HUES6 (cell line): ENCODE measurements around the gene PABPN1L.

Source experiments
- H3K27ac ChIP-seq: 2 replicates; pipeline ENCODE4 v1.7.0; 2013; ENCODE audit warnings: low read depth, mild to moderate bottlenecking, low read length, inconsistent platforms
- H3K27me3 ChIP-seq: 2 replicates; pipeline ENCODE4 v1.6.1; 2013; ENCODE audit warnings: low read length; ENCODE audit not compliant: control insufficient read depth, insufficient read depth
- H3K36me3 ChIP-seq: 2 replicates; pipeline ENCODE4 v1.6.1; 2013; ENCODE audit warnings: low read length; ENCODE audit not compliant: control insufficient read depth, insufficient read depth
- H3K4me1 ChIP-seq: 2 replicates; pipeline ENCODE4 v1.6.1; 2013; ENCODE audit warnings: low read length; ENCODE audit not compliant: control insufficient read depth, insufficient read depth
- H3K4me3 ChIP-seq: 2 replicates; pipeline ENCODE4 v1.5.1; 2013; ENCODE audit warnings: low read depth, low read length
- H3K9ac ChIP-seq: one replicate; pipeline ENCODE4 v1.6.1; 2013; ENCODE audit warnings: mild to moderate bottlenecking, low read length
- H3K9me3 ChIP-seq: 2 replicates; pipeline ENCODE4 v1.6.1; 2013; ENCODE audit warnings: low read depth, low read length; ENCODE audit not compliant: control insufficient read depth, insufficient read depth

Gene PABPN1L

DNA sequence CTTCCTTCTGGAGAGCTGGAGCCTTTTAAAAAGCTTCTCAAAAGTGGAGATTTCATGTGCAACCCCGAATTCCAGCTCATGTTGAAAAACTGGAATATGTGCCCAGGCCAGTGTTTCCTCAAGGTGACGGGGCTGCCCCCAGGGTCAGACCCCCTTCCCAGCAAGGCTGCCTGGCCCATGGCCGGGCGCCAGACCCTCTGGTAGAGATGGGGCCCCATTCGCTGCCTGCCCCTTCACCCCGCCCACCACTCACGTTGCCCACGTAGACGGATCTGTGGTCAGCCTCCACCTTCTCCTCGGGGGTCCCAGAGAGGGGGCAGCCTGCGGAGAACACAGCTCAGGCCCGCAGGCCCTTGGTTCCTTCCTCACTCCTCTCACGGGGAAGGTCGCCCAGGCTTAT lies 1.1 kb downstream of the PABPN1L start:
- Histone ChIP-seq H3K27me3 (peaks cover 5% of the 10 kb centered on the region; the same call in 1 of the 2 replicates), H3K36me3 (peaks cover 28% of the 10 kb centered on the region)

GRCh38 chr16:88864521-88864920 lies 1.9 kb downstream of the PABPN1L start:
- H3K4me1 ChIP-seq, result no peaks in the 10 kb centered on the region
- no peak overlapping the region for H3K27ac ChIP-seq
- no peak overlapping the region for H3K4me3 ChIP-seq
- no peaks in the 10 kb centered on the region for H3K9me3 ChIP-seq
- H3K36me3 ChIP-seq, result peaks cover 35% of the 10 kb centered on the region
- H3K27me3 ChIP-seq, result peaks cover 5% of the 10 kb centered on the region; the same call in 1 of the 2 replicates
- H3K9ac ChIP-seq, result no peak overlapping the region

More for the DNA sequence above, 1.1 kb downstream of the PABPN1L start:
- no peak overlapping the region for H3K9ac ChIP-seq
- no peak overlapping the region for H3K4me3 ChIP-seq
- no peak overlapping the region for H3K27ac ChIP-seq
- no peaks in the 10 kb centered on the region for H3K9me3 ChIP-seq
- H3K4me1 ChIP-seq, result no peaks in the 10 kb centered on the region

GRCh38 chr16:88864099-88864498 lies 2.4 kb downstream of the PABPN1L start:
- Histone ChIP-seq H3K27ac (no peak overlapping the region), H3K9ac (no peak overlapping the region), H3K27me3 (peaks cover 5% of the 10 kb centered on the region; the same call in 1 of the 2 replicates), H3K4me1 (no peaks in the 10 kb centered on the region), H3K36me3 (peaks cover 40% of the 10 kb centered on the region), H3K4me3 (no peak overlapping the region), H3K9me3 (no peaks in the 10 kb centered on the region)

GRCh38 chr16:88863426-88863825 lies 3.0 kb downstream of the PABPN1L start:
- H3K9me3 ChIP-seq, result no peaks in the 10 kb centered on the region
- H3K27me3 ChIP-seq, result no peaks in the 10 kb centered on the region
- H3K27ac ChIP-seq, result no peak overlapping the region
- H3K4me3 ChIP-seq, result no peak overlapping the region
- H3K4me1 ChIP-seq, result no peaks in the 10 kb centered on the region
- peaks cover 46% of the 10 kb centered on the region for H3K36me3 ChIP-seq
- no peak overlapping the region for H3K9ac ChIP-seq

- no peak overlapping the region for H3K27ac ChIP-seq
- no peak overlapping the region for H3K9ac ChIP-seq
- H3K36me3 ChIP-seq, result peaks cover 48% of the 10 kb centered on the region
- no peaks in the 10 kb centered on the region for H3K9me3 ChIP-seq
- no peak overlapping the region for H3K4me3 ChIP-seq
- peaks cover 2% of the 10 kb centered on the region for H3K4me1 ChIP-seq
- H3K27me3 ChIP-seq, result no peaks in the 10 kb centered on the region
Measured at GRCh38 chr16:88862968-88863367, 3.5 kb downstream of the PABPN1L start.

- Histone ChIP-seq H3K27ac (no peak overlapping the region), H3K4me1 (peaks cover 4% of the 10 kb centered on the region), H3K9ac (no peak overlapping the region), H3K36me3 (peaks cover 48% of the 10 kb centered on the region), H3K27me3 (no peaks in the 10 kb centered on the region), H3K9me3 (no peaks in the 10 kb centered on the region), H3K4me3 (no peak overlapping the region)
Measured at GRCh38 chr16:88861359-88861758, 5.1 kb downstream of the PABPN1L start.

DNA sequence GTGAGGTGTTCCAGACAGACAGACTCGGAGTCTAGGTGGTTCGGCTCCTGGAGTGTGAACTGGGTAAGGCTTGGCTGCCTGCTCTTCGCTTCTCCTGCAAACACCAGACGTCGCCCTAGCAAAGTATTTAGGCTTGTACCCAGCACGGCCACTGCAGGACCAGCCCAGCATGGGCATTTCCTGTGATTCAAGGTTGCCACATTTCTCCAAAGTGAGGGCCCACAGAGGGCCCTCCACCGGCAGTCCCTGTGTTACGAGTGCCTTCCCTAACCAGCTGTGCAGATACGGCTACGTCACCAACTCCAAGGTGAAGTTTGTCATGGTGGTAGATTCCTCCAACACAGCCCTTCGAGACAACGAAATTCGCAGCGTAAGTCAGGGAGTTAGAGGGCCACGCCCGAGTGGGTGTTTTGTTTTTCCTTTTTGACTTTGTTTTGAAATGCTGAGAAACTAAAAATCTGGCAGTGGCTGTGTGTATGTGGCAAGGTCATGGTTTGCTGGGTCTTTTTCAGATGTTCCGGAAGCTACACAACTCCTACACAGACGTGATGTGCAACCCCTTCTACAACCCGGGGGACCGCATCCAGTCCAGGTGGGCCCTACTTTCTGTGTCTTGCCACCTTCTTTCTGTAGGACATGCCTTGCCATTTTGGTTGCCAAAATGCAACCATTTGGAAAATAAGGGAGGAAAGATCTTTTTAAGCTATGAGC lies 6.9 kb downstream of the PABPN1L start:
- H3K27ac ChIP-seq, result no peak overlapping the region
- no peak overlapping the region for H3K4me3 ChIP-seq
- peaks cover 8% of the 10 kb centered on the region for H3K4me1 ChIP-seq

GRCh38 chr16:88857728-88858339 lies 8.6 kb downstream of the PABPN1L start:
- peaks cover 8% of the 10 kb centered on the region for H3K4me1 ChIP-seq
- H3K27me3 ChIP-seq, result no peaks in the 10 kb centered on the region
- H3K9ac ChIP-seq, result peak overlapping the region; percentile 94
- H3K27ac ChIP-seq, result no peak overlapping the region
- peak overlapping the region; percentile 86 for H3K4me3 ChIP-seq
- no peaks in the 10 kb centered on the region for H3K9me3 ChIP-seq
- H3K36me3 ChIP-seq, result peaks cover 44% of the 10 kb centered on the region

More for the DNA sequence above, 6.9 kb downstream of the PABPN1L start:
- H3K27me3 ChIP-seq, result no peaks in the 10 kb centered on the region
- H3K9ac ChIP-seq, result no peak overlapping the region
- peaks cover 48% of the 10 kb centered on the region for H3K36me3 ChIP-seq
- no peaks in the 10 kb centered on the region for H3K9me3 ChIP-seq

DNA sequence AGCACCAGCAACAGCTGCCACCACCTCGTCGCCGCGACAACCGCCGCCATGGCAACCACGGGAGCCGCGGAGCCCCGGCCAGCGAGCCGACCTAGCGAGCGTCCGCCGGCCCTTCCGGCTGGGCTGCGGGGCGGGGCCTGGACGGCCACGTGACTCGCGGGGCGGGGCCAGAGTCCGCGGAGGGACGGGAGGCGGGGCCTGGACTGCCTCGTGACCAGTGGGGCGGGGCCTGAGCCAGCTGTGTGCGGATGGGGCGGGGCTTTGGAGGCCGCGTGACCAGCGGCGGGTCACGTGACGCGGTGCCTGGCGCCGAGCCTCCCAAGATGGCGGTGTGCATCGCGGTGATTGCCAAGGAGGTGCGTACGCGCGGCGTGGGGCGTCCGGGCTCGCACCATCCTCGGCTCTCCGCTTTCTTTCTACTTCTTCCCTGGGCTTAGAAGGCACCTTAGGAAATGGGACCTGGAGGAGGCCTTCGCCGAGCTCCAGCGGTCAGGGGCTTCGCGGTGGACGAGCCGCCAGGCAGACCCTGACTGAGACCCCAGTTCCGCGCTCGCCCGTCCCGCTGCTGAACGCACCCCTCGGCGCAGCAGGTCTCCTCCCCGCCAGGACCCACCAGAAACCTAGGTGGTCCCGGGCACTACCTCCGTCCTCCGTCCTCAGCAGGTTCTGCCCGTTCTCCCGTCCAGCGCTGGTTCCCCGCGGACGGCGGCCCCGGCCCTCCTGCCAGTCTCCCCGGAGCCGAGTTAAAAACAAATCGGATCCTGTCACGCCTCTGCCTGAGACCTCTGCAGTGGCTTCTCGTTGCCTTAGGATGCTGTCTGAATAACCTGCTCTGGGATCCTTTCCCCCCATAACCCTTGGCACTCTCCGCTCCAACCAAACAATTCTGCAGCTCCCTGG lies 9.4 kb downstream of the PABPN1L start, which contains the start of the genes GALNS and TRAPPC2L:
GALNS (minus strand) TSS at position 120 of the 900 bp plus-strand sequence; CDS start at position 50, 70 bp downstream.
TRAPPC2L (plus strand) TSS at position 300 of the 900 bp plus-strand sequence; CDS start at position 324, 24 bp downstream.
- Histone ChIP-seq H3K9ac (peak within 1 kb of the TSS; percentile 94), H3K27me3 (no peaks in the 10 kb centered on the region), H3K9me3 (no peaks in the 10 kb centered on the region), H3K36me3 (peaks cover 37% of the 10 kb centered on the region), H3K27ac (peak within 1 kb of the TSS; percentile 24; the same call in 1 of the 2 replicates), H3K4me1 (peaks cover 8% of the 10 kb centered on the region), H3K4me3 (peak within 1 kb of the TSS; percentile 86)

GRCh38 chr16:88856122-88856827 lies 10.2 kb downstream of the PABPN1L start:
- Histone ChIP-seq H3K9me3 (no peaks in the 10 kb centered on the region; the same call in 1 of the 2 replicates), H3K4me1 (peaks cover 8% of the 10 kb centered on the region), H3K27me3 (no peaks in the 10 kb centered on the region), H3K27ac (no peak overlapping the region), H3K9ac (peak overlapping the region; percentile 27), H3K36me3 (peaks cover 30% of the 10 kb centered on the region), H3K4me3 (peak overlapping the region; percentile 86)
